ENCODE measurements around the gene MXI1. TPM values are rescaled to one million over a fixed set of nuclear protein-coding genes. Genes with fewer than 3 reads are reported as not detected.

MXI1 gene
- total RNA-seq: 10.6 and 35.7 TPM in 2 replicates

GRCh38 chr10:110207011-110207804 lies at the start of gene MXI1:
MXI1 (plus strand) TSS chr10:110207605; CDS start chr10:110207809, 204 bp downstream.

GRCh38 chr10:110304780-110305421 lies 97.5 kb downstream of the MXI1 start, which contains the start of gene SMNDC1:
SMNDC1 (minus strand) TSS chr10:110304920; CDS start chr10:110303587, 1,333 bp downstream.

Other genes with a start within 250 kb of the MXI1 start
- 647 and 681 TPM in 2 replicates for gene ADD3, start 199.6 kb upstream of the MXI1 start, total RNA-seq
- 5.7 and 11.7 TPM in 2 replicates for gene SMNDC1, start 97.3 kb downstream of the MXI1 start, total RNA-seq